SK-N-SH (cell line): ENCODE measurements around the gene MGAT5B. TPM values are rescaled to one million over a fixed set of nuclear protein-coding genes. Genes with fewer than 3 reads are reported as not detected.

Experiments
- CTCF ChIA-PET: fragments of 300-600, 350-600 bp; formaldehyde crosslinking; extraction: SDS; loops from one replicate; lab custom pipeline; 2021; lab: Yijun Ruan, JAX
- POLR2A ChIA-PET: fragments of 350-600 bp; sonication (Branson Sonifier 250); formaldehyde crosslinking; extraction: SDS; loops from one replicate; lab custom pipeline; 2020; ENCODE audit warnings: antibody characterized with exemption, inconsistent platforms; lab: Yijun Ruan, JAX
- DNase-seq: peaks from one replicate; pipeline ENCODE4 v3.0.0; 2012
- H2AFZ ChIP-seq: fragments of 200-600 bp; sonication (generic); 2 replicates; pipeline ENCODE4 v1.8.1; 2016; ENCODE audit warnings: antibody characterized with exemption, mild to moderate bottlenecking, low read depth
- H3F3A ChIP-seq: fragments of 200-600 bp; sonication (generic); replicated peaks from 2 replicates; pipeline ENCODE3; 2016; ENCODE audit warnings: antibody characterized with exemption, mild to moderate bottlenecking; ENCODE audit not compliant: insufficient read depth
- H3K27ac ChIP-seq, 2 experiments: fragments of 200-500 bp in 1 of 2; fragments of 200-600 bp in 1 of 2; sonication (Bioruptor generic) in 1 of 2; sonication (generic), shearing (Covaris generic) in 1 of 2; 2 replicates each; pipeline versions ENCODE4 v1.5.1 to v1.6.1; 2014 to 2016; ENCODE audit warnings: low read depth in 2 of 2, inconsistent platforms in 1 of 2, low read length in 1 of 2, mild to moderate bottlenecking in 1 of 2, mixed read lengths in 1 of 2
- H3K27me3 ChIP-seq: fragments of 200-600 bp; sonication (generic), shearing (Covaris generic); 2 replicates; pipeline ENCODE4 v1.6.1; 2016; ENCODE audit warnings: mixed run types; ENCODE audit not compliant: insufficient read depth
- H3K36me3 ChIP-seq, 2 experiments: fragments of 200-500 bp in 1 of 2; fragments of 200-600 bp in 1 of 2; sonication (Bioruptor generic) in 1 of 2; sonication (generic) in 1 of 2; replicated peaks in 1 of 2; 2 replicates each; pipeline versions ENCODE3 to v1.5.1; 2014 to 2016; ENCODE audit warnings: low read length in 1 of 2, mild to moderate bottlenecking in 1 of 2; ENCODE audit not compliant: insufficient read depth in 2 of 2, control insufficient read depth in 1 of 2
- H3K4me1 ChIP-seq, 2 experiments: fragments of 200-500 bp in 1 of 2; fragments of 200-600 bp in 1 of 2; sonication (Bioruptor generic) in 1 of 2; sonication (generic), shearing (Covaris generic) in 1 of 2; 2 replicates each; pipeline versions ENCODE4 v1.5.1 to v1.6.1; 2014 to 2016; ENCODE audit warnings: low read depth in 1 of 2, low read length in 1 of 2, mixed run types in 1 of 2; ENCODE audit not compliant: insufficient read depth in 2 of 2, control insufficient read depth in 1 of 2
- H3K4me2 ChIP-seq: fragments of 200-600 bp; sonication (generic), shearing (Covaris generic); 2 replicates; pipeline ENCODE4 v1.6.1; 2017; ENCODE audit warnings: mixed run types
- H3K4me3 ChIP-seq, 2 experiments: fragments of 200-500 bp in 1 of 2; fragments of 200-600 bp in 1 of 2; sonication (Bioruptor generic) in 1 of 2; sonication (generic), shearing (Covaris generic) in 1 of 2; 2 replicates each; pipeline versions ENCODE4 v1.5.1 to v1.8.1; 2014 to 2016; ENCODE audit warnings: low read depth in 2 of 2, inconsistent platforms in 1 of 2, low read length in 1 of 2, mild to moderate bottlenecking in 1 of 2, mixed read lengths in 1 of 2, moderate library complexity in 1 of 2
- H3K79me2 ChIP-seq: fragments of 200-600 bp; sonication (generic); 2 replicates; pipeline ENCODE4 v1.8.1; 2017; ENCODE audit warnings: mild to moderate bottlenecking; ENCODE audit not compliant: insufficient read depth
- H3K9ac ChIP-seq: fragments of 200-600 bp; sonication (generic); 2 replicates; pipeline ENCODE4 v1.6.1; 2017; ENCODE audit warnings: mixed run types
- H3K9me2 ChIP-seq: fragments of 200-600 bp; sonication (generic); 2 replicates; pipeline ENCODE4 v1.6.1; 2017; ENCODE audit warnings: mixed run types
- H3K9me3 ChIP-seq: fragments of 200-600 bp; sonication (generic); 2 replicates; pipeline ENCODE4 v1.6.1; 2017; ENCODE audit warnings: mixed run types, mild to moderate bottlenecking, moderate library complexity
- H4K20me1 ChIP-seq: fragments of 200-600 bp; sonication (generic); 2 replicates; pipeline ENCODE4 v1.6.1; 2017; ENCODE audit warnings: mild to moderate bottlenecking, mixed run types; ENCODE audit not compliant: insufficient read depth
- CHD2 ChIP-seq: fragments of 150-350 bp; IDR thresholded peaks from 2 replicates; pipeline ENCODE4 v1.6.1; 2018; ENCODE audit warnings: low read length; ENCODE audit not compliant: partially characterized antibody
- ELF1 ChIP-seq: IDR thresholded peaks from 2 replicates; pipeline ENCODE4 v1.4.0; 2012
- FOSL2 ChIP-seq: IDR thresholded peaks from 2 replicates; pipeline ENCODE4 v1.4.0; 2012; ENCODE audit warnings: low read depth, mild to moderate bottlenecking, moderate library complexity, borderline replicate concordance
- GABPA ChIP-seq: IDR thresholded peaks from 2 replicates; pipeline ENCODE4 v1.4.0; 2012; ENCODE audit warnings: low read depth, mild to moderate bottlenecking
- GATA2 ChIP-seq: sonication (generic); formaldehyde crosslinking; IDR thresholded peaks from 2 replicates; pipeline ENCODE4 v1.5.0; 2020; ENCODE audit warnings: mild to moderate bottlenecking, missing genetic modification reagents
- JUND ChIP-seq: IDR thresholded peaks from 2 replicates; pipeline ENCODE4 v1.4.0; 2012
- NFIC ChIP-seq: IDR thresholded peaks from 2 replicates; pipeline ENCODE4 v1.4.0; 2012; ENCODE audit warnings: borderline replicate concordance
- RCOR1 ChIP-seq: fragments of 150-350 bp; IDR thresholded peaks from 2 replicates; pipeline ENCODE4 v1.6.1; 2017; ENCODE audit warnings: antibody characterized with exemption, low read length
- SIN3A ChIP-seq: IDR thresholded peaks from 2 replicates; pipeline ENCODE4 v1.6.1; 2012; ENCODE audit warnings: low read depth, mild to moderate bottlenecking, low read length, moderate library complexity, borderline replicate concordance
- SMC3 ChIP-seq: IDR thresholded peaks from 2 replicates; pipeline ENCODE4 v1.6.1; 2012; ENCODE audit warnings: low read depth, low read length, improper control_type of control experiment
- TCF12 ChIP-seq: IDR thresholded peaks from 2 replicates; pipeline ENCODE4 v1.4.0; 2012
- TEAD4 ChIP-seq: IDR thresholded peaks from 2 replicates; pipeline ENCODE4 v1.4.0; 2012; ENCODE audit warnings: mild to moderate bottlenecking, borderline replicate concordance; ENCODE audit not compliant: insufficient read depth
- WGBS: methylation state at CpG from one replicate; pipeline ENCODE4 v1.1.6; 2017; ENCODE audit warnings: low lambda C conversion rate; 5-methylcytosine and 5-hydroxymethylcytosine counted together
- polyA plus RNA-seq, 3 experiments: library from polyadenylated mRNA; depleted of rRNA; stranded (reverse); fragments of >200 nt; gene quantifications; 2 replicates each; pipeline ENCODE4 v1.2.3, GENCODE V29; 2012
- TF ChIP-seq, protein P1 (sequence below): fragments of 150-350 bp; IDR thresholded peaks from 2 replicates; pipeline ENCODE4 v1.6.1; 2016; ENCODE audit warnings: mild to moderate bottlenecking, low read depth, low read length
- TF ChIP-seq, protein P2 (sequence below): IDR thresholded peaks from 2 replicates; pipeline ENCODE4 v1.4.0; 2012; ENCODE audit warnings: low read depth, borderline replicate concordance
- TF ChIP-seq, protein P3 (sequence below): fragments of 150-350 bp; IDR thresholded peaks from 2 replicates; pipeline ENCODE4 v1.6.1; 2017; ENCODE audit warnings: antibody characterized with exemption, low read length, low read depth, borderline replicate concordance
- TF ChIP-seq, protein P4 (sequence below): IDR thresholded peaks from 2 replicates; pipeline ENCODE4 v1.6.1; 2012; ENCODE audit warnings: mild to moderate bottlenecking, low read depth, low read length, moderate library complexity

Gene MGAT5B
- polyA plus RNA-seq, 1 of the 3 experiments (the other 2 are of a cell fraction), result 13.8 TPM

DNA sequence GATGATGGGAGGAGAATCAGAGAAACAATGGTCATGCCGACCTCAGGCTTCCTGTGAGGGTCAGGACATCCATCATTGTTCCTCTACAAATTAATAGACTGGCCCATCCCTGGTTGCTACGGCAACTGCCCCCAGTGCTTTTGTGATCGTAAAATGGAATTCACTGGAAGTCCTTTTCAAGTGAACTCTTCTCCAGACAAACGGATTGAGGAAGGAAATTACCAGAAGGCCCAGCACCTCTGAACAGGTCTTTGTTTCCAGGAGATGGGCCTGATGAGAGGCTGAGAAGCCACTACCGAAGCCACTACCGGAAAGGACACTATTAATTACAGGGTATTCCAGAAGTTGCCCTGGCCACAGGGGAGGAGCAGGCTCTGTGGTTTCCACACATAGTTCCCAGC lies 126.0 kb downstream of the MGAT5B start:
- 78% methylated on average over 6 of the region's 6 CpGs for WGBS
- H3K27me3 ChIP-seq, result 0 out of 2 replicates have a peak, but pooled peaks cover 6% of the 10 kb centered on the region
- H3K36me3 ChIP-seq, result no peaks in the 10 kb centered on the region
- H3K4me2 ChIP-seq, result no peak overlapping the region
- H3F3A ChIP-seq, result no peaks in the 10 kb centered on the region
- no peaks in the 10 kb centered on the region for H4K20me1 ChIP-seq
- ChIA-PET POLR2A (no interaction called here), CTCF (interaction anchor here (2.4 to 4.3 kb wide), 2 partner anchors 62 to 115 kb away, joined by 5 to 31 read pairs; no protein-coding TSS in a partner anchor)
- no peaks in the 10 kb centered on the region for H3K9me3 ChIP-seq
- H3K9ac ChIP-seq, result no peak overlapping the region
- H3K4me1 ChIP-seq, result peaks cover 0 to 12% of the 10 kb centered on the region in 2 experiments; a peak in 1 of 4 replicates
- no peak for TF ChIP-seq CHD2
- TF ChIP-seq SMC3, result no peak
- no peak for TF ChIP-seq NFIC
- TF ChIP-seq, protein P1, sequence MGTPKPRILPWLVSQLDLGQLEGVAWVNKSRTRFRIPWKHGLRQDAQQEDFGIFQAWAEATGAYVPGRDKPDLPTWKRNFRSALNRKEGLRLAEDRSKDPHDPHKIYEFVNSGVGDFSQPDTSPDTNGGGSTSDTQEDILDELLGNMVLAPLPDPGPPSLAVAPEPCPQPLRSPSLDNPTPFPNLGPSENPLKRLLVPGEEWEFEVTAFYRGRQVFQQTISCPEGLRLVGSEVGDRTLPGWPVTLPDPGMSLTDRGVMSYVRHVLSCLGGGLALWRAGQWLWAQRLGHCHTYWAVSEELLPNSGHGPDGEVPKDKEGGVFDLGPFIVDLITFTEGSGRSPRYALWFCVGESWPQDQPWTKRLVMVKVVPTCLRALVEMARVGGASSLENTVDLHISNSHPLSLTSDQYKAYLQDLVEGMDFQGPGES, result no peak
- TF ChIP-seq TEAD4, result no peak
- TF ChIP-seq GATA2, result no peak
- no peak for TF ChIP-seq FOSL2
- TF ChIP-seq SIN3A, result no peak
- TF ChIP-seq, protein P2, sequence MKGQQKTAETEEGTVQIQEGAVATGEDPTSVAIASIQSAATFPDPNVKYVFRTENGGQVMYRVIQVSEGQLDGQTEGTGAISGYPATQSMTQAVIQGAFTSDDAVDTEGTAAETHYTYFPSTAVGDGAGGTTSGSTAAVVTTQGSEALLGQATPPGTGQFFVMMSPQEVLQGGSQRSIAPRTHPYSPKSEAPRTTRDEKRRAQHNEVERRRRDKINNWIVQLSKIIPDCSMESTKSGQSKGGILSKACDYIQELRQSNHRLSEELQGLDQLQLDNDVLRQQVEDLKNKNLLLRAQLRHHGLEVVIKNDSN, result no peak
- TF ChIP-seq RCOR1, result no peak
- TF ChIP-seq ELF1, result no peak
- TF ChIP-seq, protein P3, sequence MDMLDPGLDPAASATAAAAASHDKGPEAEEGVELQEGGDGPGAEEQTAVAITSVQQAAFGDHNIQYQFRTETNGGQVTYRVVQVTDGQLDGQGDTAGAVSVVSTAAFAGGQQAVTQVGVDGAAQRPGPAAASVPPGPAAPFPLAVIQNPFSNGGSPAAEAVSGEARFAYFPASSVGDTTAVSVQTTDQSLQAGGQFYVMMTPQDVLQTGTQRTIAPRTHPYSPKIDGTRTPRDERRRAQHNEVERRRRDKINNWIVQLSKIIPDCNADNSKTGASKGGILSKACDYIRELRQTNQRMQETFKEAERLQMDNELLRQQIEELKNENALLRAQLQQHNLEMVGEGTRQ, result no peak
- TF ChIP-seq TCF12, result no peak
- no peak for TF ChIP-seq JUND
- no peak for TF ChIP-seq GABPA
- no peaks in the 10 kb centered on the region for H3K79me2 ChIP-seq
- no peaks in the 10 kb centered on the region for H3K9me2 ChIP-seq
- H3K4me3 ChIP-seq, result no peak overlapping the region
- DNase-seq, result no peak
- H3K27ac ChIP-seq, result no peak overlapping the region
- no peak overlapping the region for H2AFZ ChIP-seq

DNA sequence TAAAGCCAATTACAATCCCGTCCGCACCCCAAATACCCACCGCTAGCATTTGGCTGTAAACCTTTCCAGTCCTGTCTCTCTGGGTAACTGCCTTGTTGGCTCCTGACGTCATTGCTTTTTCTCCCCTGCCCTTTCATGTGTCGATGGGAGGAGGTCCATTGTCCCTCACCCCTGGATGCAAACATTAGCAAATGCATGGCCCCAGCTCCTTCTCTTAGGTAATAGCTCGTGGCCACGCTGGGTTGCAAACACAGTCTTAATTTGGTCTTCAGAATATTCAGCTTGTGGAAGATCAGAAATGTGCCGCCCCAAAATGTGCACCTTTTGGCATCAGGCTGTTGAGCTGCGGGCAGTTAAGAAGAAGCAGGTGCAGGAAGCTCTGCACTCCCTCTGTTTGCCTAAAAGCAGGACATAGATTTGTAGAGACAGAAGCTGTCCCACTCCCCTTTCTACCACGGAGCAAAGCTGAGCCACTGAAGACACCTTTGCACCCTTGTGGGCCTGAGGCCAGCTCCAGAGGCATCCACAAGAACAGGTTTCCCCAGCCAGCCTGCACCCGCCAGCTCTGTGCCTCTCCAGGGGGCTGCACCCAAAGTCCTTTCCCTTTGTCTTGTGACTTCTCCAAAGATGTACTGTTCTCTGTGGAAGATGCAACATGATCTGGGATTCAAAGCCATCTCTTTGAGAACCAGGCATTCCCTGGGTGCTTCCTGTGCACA lies 127.3 kb downstream of the MGAT5B start:
- Histone ChIP-seq H2AFZ (no peak overlapping the region), H3K4me2 (no peak overlapping the region), H4K20me1 (no peaks in the 10 kb centered on the region), H3K4me1 (peaks cover 0 to 12% of the 10 kb centered on the region in 2 experiments; a peak in 1 of 4 replicates), H3K9me3 (no peaks in the 10 kb centered on the region), H3K9ac (no peak overlapping the region), H3F3A (no peaks in the 10 kb centered on the region), H3K79me2 (no peaks in the 10 kb centered on the region), H3K27ac (no peak overlapping the region), H3K9me2 (no peaks in the 10 kb centered on the region), H3K4me3 (no peak overlapping the region), H3K27me3 (no peaks in the 10 kb centered on the region), H3K36me3 (no peaks in the 10 kb centered on the region)
- DNase-seq, result no peak
- CTCF ChIA-PET, result interaction anchor here (0.6 to 4.3 kb wide), 8 partner anchors 9 to 174 kb away, joined by 3 to 31 read pairs (median 4); no protein-coding TSS in a partner anchor
- TF ChIP-seq, protein P4, sequence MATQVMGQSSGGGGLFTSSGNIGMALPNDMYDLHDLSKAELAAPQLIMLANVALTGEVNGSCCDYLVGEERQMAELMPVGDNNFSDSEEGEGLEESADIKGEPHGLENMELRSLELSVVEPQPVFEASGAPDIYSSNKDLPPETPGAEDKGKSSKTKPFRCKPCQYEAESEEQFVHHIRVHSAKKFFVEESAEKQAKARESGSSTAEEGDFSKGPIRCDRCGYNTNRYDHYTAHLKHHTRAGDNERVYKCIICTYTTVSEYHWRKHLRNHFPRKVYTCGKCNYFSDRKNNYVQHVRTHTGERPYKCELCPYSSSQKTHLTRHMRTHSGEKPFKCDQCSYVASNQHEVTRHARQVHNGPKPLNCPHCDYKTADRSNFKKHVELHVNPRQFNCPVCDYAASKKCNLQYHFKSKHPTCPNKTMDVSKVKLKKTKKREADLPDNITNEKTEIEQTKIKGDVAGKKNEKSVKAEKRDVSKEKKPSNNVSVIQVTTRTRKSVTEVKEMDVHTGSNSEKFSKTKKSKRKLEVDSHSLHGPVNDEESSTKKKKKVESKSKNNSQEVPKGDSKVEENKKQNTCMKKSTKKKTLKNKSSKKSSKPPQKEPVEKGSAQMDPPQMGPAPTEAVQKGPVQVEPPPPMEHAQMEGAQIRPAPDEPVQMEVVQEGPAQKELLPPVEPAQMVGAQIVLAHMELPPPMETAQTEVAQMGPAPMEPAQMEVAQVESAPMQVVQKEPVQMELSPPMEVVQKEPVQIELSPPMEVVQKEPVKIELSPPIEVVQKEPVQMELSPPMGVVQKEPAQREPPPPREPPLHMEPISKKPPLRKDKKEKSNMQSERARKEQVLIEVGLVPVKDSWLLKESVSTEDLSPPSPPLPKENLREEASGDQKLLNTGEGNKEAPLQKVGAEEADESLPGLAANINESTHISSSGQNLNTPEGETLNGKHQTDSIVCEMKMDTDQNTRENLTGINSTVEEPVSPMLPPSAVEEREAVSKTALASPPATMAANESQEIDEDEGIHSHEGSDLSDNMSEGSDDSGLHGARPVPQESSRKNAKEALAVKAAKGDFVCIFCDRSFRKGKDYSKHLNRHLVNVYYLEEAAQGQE, result no peak
- no peak for TF ChIP-seq TCF12
- no peak for TF ChIP-seq JUND
- WGBS, result 84% methylated on average over 11 of the region's 11 CpGs
- POLR2A ChIA-PET, result no interaction called here
